ENCODE data around the gene MFN1. TPM values are rescaled to one million over a fixed set of nuclear protein-coding genes. Genes with fewer than 3 reads are reported as not detected.
A peak's percentile ranks its signal among the peaks of the same experiment; 100 is the strongest.
"Not testable (repeated sequence)": the region's sequence is repeated elsewhere in the genome, so short reads cannot be mapped to it uniquely, and the experiment has no call there.

The MFN1 gene
- total RNA-seq, result 10 to 100 TPM; 30.6 to 31.2 TPM

GRCh38 chr3:179347345-179348194, at the start of gene MFN1:
TSS of gene MFN1 (plus strand) at chr3:179347709. CDS start at chr3:179348852, 1,143 bp downstream.
- Mint-ChIP-seq H3K4me3 (peak within 1 kb of the TSS; percentile 94), H3K36me3 (ENCODE audit: low read depth) (peaks cover 22% of the 10 kb centered on the region), H3K27ac (peak within 1 kb of the TSS; percentile 84), H3K27me3 (no peaks in the 10 kb centered on the region), H3K4me1 (peaks cover 25% of the 10 kb centered on the region), H3K9me3 (no peaks in the 10 kb centered on the region)
- POLR2A ChIA-PET, result interaction anchor here (0.9 to 3.8 kb wide), 10 partner anchors 21 to 1255 kb away, joined by 3 to 42 read pairs (median 4); partner anchors contain the start of genes GNB4, NDUFB5, TTC14 and ZMAT3
- DNase-seq, result peak; percentile 93
- CTCF ChIA-PET, result interaction anchor here (1.0 to 1.7 kb wide), 3 partner anchors 17 to 24 kb away, joined by 3 to 8 read pairs (median 3); partner anchors contain the start of gene ZNF639

GRCh38 chr3:179297971-179298725, 49.4 kb upstream of the MFN1 start:
- Mint-ChIP-seq H3K27me3 (peaks cover 12% of the 10 kb centered on the region), H3K4me3 (no peak overlapping the region), H3K4me1 (no peaks in the 10 kb centered on the region), H3K27ac (no peak overlapping the region), H3K36me3 (ENCODE audit: low read depth) (no peaks in the 10 kb centered on the region), H3K9me3 (no peaks in the 10 kb centered on the region)
- ChIA-PET CTCF (interaction anchor here (0.5 kb wide), 1 partner anchor 120 kb away, joined by 3 read pairs; no protein-coding TSS in a partner anchor), POLR2A (interaction anchor here (1.1 kb wide), 1 partner anchor 149 kb away, joined by 3 read pairs; no protein-coding TSS in a partner anchor)
- DNase-seq, result no peak

GRCh38 chr3:179299316-179299715, 48.2 kb upstream of the MFN1 start:
- Mint-ChIP-seq H3K9me3 (no peaks in the 10 kb centered on the region), H3K4me3 (no peak overlapping the region), H3K4me1 (no peaks in the 10 kb centered on the region), H3K36me3 (ENCODE audit: low read depth) (no peaks in the 10 kb centered on the region), H3K27me3 (peaks cover 12% of the 10 kb centered on the region), H3K27ac (no peak overlapping the region)
- POLR2A ChIA-PET, result no interaction called here
- CTCF ChIA-PET, result no interaction called here
- DNase-seq, result no peak

- Mint-ChIP-seq H3K27ac (no peak overlapping the region), H3K4me1 (peaks cover 2% of the 10 kb centered on the region), H3K4me3 (no peak overlapping the region), H3K36me3 (ENCODE audit: low read depth) (no peaks in the 10 kb centered on the region), H3K27me3 (peaks cover 14% of the 10 kb centered on the region), H3K9me3 (no peaks in the 10 kb centered on the region)
- POLR2A ChIA-PET, result no interaction called here
- DNase-seq, result no peak
- CTCF ChIA-PET, result no interaction called here
These were observed 47.4 kb upstream of the MFN1 start for GRCh38 chr3:179299999-179300613.

- POLR2A ChIA-PET, result no interaction called here
- no peak overlapping the region for H3K4me3 Mint-ChIP-seq
- no peak for DNase-seq
- H3K27ac Mint-ChIP-seq, result no peak overlapping the region
- peaks cover 20% of the 10 kb centered on the region for H3K27me3 Mint-ChIP-seq
- no peaks in the 10 kb centered on the region for H3K36me3 Mint-ChIP-seq (ENCODE audit: low read depth)
- H3K4me1 Mint-ChIP-seq, result peaks cover 2% of the 10 kb centered on the region
- CTCF ChIA-PET, result no interaction called here
- no peaks in the 10 kb centered on the region for H3K9me3 Mint-ChIP-seq
These were observed 45.9 kb upstream of the MFN1 start for GRCh38 chr3:179301645-179302044.

- no peaks in the 10 kb centered on the region for H3K36me3 Mint-ChIP-seq (ENCODE audit: low read depth)
- ChIA-PET CTCF (no interaction called here), POLR2A (no interaction called here)
- H3K27ac Mint-ChIP-seq, result no peak overlapping the region
- H3K9me3 Mint-ChIP-seq, result no peaks in the 10 kb centered on the region
- no peak overlapping the region for H3K4me3 Mint-ChIP-seq
- H3K4me1 Mint-ChIP-seq, result peaks cover 2% of the 10 kb centered on the region
- no peak for DNase-seq
- H3K27me3 Mint-ChIP-seq, result peaks cover 15% of the 10 kb centered on the region
These were observed 45.4 kb upstream of the MFN1 start for GRCh38 chr3:179302111-179302510.

- Mint-ChIP-seq H3K9me3 (no peaks in the 10 kb centered on the region), H3K36me3 (ENCODE audit: low read depth) (no peaks in the 10 kb centered on the region), H3K27ac (no peak overlapping the region), H3K27me3 (peaks cover 14% of the 10 kb centered on the region), H3K4me3 (no peak overlapping the region), H3K4me1 (peaks cover 2% of the 10 kb centered on the region)
- ChIA-PET CTCF (interaction anchor here (2.3 kb wide), 1 partner anchor 10 kb away, joined by 7 read pairs; no protein-coding TSS in a partner anchor), POLR2A (no interaction called here)
- no peak for DNase-seq
These were observed 42.9 kb upstream of the MFN1 start for GRCh38 chr3:179304605-179305004.

GRCh38 chr3:179307362-179307761, 40.1 kb upstream of the MFN1 start:
- H3K4me1 Mint-ChIP-seq; POLR2A ChIA-PET; DNase-seq; H3K36me3 Mint-ChIP-seq (ENCODE audit: low read depth); H3K9me3 Mint-ChIP-seq; H3K4me3 Mint-ChIP-seq; H3K27ac Mint-ChIP-seq: not testable (repeated sequence)
- peaks cover 14% of the 10 kb centered on the region for H3K27me3 Mint-ChIP-seq
- CTCF ChIA-PET, result interaction anchor here (0.6 kb wide), 1 partner anchor 14 kb away, joined by 3 read pairs; no protein-coding TSS in a partner anchor

GRCh38 chr3:179308001-179308400, 39.5 kb upstream of the MFN1 start:
- no peak overlapping the region for H3K27ac Mint-ChIP-seq
- no peaks in the 10 kb centered on the region for H3K9me3 Mint-ChIP-seq
- peaks cover 14% of the 10 kb centered on the region for H3K27me3 Mint-ChIP-seq
- no peaks in the 10 kb centered on the region for H3K36me3 Mint-ChIP-seq (ENCODE audit: low read depth)
- CTCF ChIA-PET, result no interaction called here
- no peak overlapping the region for H3K4me3 Mint-ChIP-seq
- no peak for DNase-seq
- H3K4me1 Mint-ChIP-seq, result peaks cover 2% of the 10 kb centered on the region
- POLR2A ChIA-PET, result no interaction called here

- Mint-ChIP-seq H3K4me3 (no peak overlapping the region), H3K9me3 (no peaks in the 10 kb centered on the region), H3K27ac (no peak overlapping the region), H3K27me3 (peaks cover 15% of the 10 kb centered on the region), H3K36me3 (ENCODE audit: low read depth) (no peaks in the 10 kb centered on the region), H3K4me1 (peaks cover 2% of the 10 kb centered on the region)
- ChIA-PET CTCF (interaction anchor here (1.0 to 1.1 kb wide), 2 partner anchors 161 to 240 kb away, joined by 3 read pairs; partner anchors contain the start of gene PIK3CA), POLR2A (no interaction called here)
- no peak for DNase-seq
These were observed 38.1 kb upstream of the MFN1 start for GRCh38 chr3:179309225-179310078.

- no peak for DNase-seq
- Mint-ChIP-seq H3K36me3 (ENCODE audit: low read depth) (no peaks in the 10 kb centered on the region), H3K4me3 (no peak overlapping the region), H3K9me3 (no peaks in the 10 kb centered on the region), H3K27me3 (peaks cover 14% of the 10 kb centered on the region), H3K4me1 (peaks cover 25% of the 10 kb centered on the region), H3K27ac (no peak overlapping the region)
- ChIA-PET POLR2A (no interaction called here), CTCF (interaction anchor here (5.2 kb wide), 1 partner anchor 249 kb away, joined by 39 read pairs; the partner anchor contains the start of gene ZMAT3)
These were observed 28.6 kb upstream of the MFN1 start for GRCh38 chr3:179318876-179319275.

GRCh38 chr3:179321668-179322285, 25.7 kb upstream of the MFN1 start:
- DNase-seq, result no peak
- Mint-ChIP-seq H3K9me3 (no peaks in the 10 kb centered on the region), H3K27me3 (peaks cover 11% of the 10 kb centered on the region), H3K27ac (peak overlapping the region; percentile 71), H3K4me1 (peaks cover 25% of the 10 kb centered on the region), H3K4me3 (peak overlapping the region; percentile 59), H3K36me3 (ENCODE audit: low read depth) (peaks cover 10% of the 10 kb centered on the region)
- ChIA-PET POLR2A (interaction anchor here (0.8 to 3.4 kb wide), 8 partner anchors 26 to 302 kb away, joined by 3 to 23 read pairs (median 6); partner anchors contain the start of genes ACTL6A, MFN1, MRPL47 and NDUFB5), CTCF (interaction anchor here (0.9 to 5.2 kb wide), 14 partner anchors 24 to 886 kb away, joined by 3 to 39 read pairs (median 4); partner anchors contain the start of genes ACTL6A, PIK3CA and ZMAT3)

Data from activated CD4-positive, alpha-beta memory T cell treated with anti-CD3 and anti-CD28 coated beads, Interleukin-2, amount 10 ng/mL, durations not matched to agents 7 days and 5 days (primary cell).